Right hindlimb (tissue), 1 donor: ENCODE results near the gene PRPF40B.
"Not testable (repeated sequence)": the region's sequence is repeated elsewhere in the genome, so short reads cannot be mapped to it uniquely, and the experiment has no call there.

Source experiments
- DNase-seq: peaks from one replicate; pipeline ENCODE4 v3.0.0-alpha.2; 2018

PRPF40B gene

GRCh38 chr12:49623142-49623904, at the start of gene PRPF40B:
Gene PRPF40B (plus strand): TSS chr12:49623561. CDS start chr12:49623591, 30 bp downstream.
- DNase-seq, result peak; percentile 91

- DNase-seq, result no peak
These were observed 45.6 kb upstream of the PRPF40B start for GRCh38 chr12:49577589-49578315.

- DNase-seq, result no peak
These were observed 44.8 kb upstream of the PRPF40B start for GRCh38 chr12:49578471-49579112.

- DNase-seq, result peak; percentile 79
These were observed 42.5 kb upstream of the PRPF40B start for GRCh38 chr12:49580572-49581535.

GRCh38 chr12:49582201-49582600, 41.2 kb upstream of the PRPF40B start:
- no peak for DNase-seq

GRCh38 chr12:49582850-49583249, 40.5 kb upstream of the PRPF40B start:
- peak; percentile 73 for DNase-seq

- peak; percentile 69 for DNase-seq
These were observed 39.8 kb upstream of the PRPF40B start for GRCh38 chr12:49583366-49584094.

- no peak for DNase-seq
These were observed 38.8 kb upstream of the PRPF40B start for GRCh38 chr12:49584591-49584990.

GRCh38 chr12:49585477-49586459, 37.6 kb upstream of the PRPF40B start:
- DNase-seq, result no peak

- no peak for DNase-seq
These were observed 36.0 kb upstream of the PRPF40B start for GRCh38 chr12:49587174-49587908.

GRCh38 chr12:49588281-49588680, 35.1 kb upstream of the PRPF40B start:
- no peak for DNase-seq

- DNase-seq, result no peak
These were observed 34.4 kb upstream of the PRPF40B start for GRCh38 chr12:49588721-49589516.

- no peak for DNase-seq
These were observed 24.8 kb upstream of the PRPF40B start for GRCh38 chr12:49598527-49598926.

GRCh38 chr12:49599961-49600360, 23.4 kb upstream of the PRPF40B start:
- DNase-seq, result no peak

GRCh38 chr12:49603721-49604120, 19.6 kb upstream of the PRPF40B start:
- no peak for DNase-seq

GRCh38 chr12:49604856-49605255, 18.5 kb upstream of the PRPF40B start:
- DNase-seq, result no peak

- not testable (repeated sequence) for DNase-seq
These were observed 17.8 kb upstream of the PRPF40B start, which contains the start of gene FAM186B for GRCh38 chr12:49605539-49605938. Gene FAM186B (minus strand): TSS chr12:49605639. CDS start chr12:49605477, 162 bp downstream.

GRCh38 chr12:49609059-49609874, 14.1 kb upstream of the PRPF40B start:
- DNase-seq, result no peak
